ENCODE data around the gene CDC16. TPM values are rescaled to one million over a fixed set of nuclear protein-coding genes. Genes with fewer than 3 reads are reported as not detected.

The CDC16 gene
- total and polyA plus RNA-seq, 2 donors (not counting 1 experiment from before 2014, with no cell fraction given) = 94.8 to 127 TPM

DNA sequence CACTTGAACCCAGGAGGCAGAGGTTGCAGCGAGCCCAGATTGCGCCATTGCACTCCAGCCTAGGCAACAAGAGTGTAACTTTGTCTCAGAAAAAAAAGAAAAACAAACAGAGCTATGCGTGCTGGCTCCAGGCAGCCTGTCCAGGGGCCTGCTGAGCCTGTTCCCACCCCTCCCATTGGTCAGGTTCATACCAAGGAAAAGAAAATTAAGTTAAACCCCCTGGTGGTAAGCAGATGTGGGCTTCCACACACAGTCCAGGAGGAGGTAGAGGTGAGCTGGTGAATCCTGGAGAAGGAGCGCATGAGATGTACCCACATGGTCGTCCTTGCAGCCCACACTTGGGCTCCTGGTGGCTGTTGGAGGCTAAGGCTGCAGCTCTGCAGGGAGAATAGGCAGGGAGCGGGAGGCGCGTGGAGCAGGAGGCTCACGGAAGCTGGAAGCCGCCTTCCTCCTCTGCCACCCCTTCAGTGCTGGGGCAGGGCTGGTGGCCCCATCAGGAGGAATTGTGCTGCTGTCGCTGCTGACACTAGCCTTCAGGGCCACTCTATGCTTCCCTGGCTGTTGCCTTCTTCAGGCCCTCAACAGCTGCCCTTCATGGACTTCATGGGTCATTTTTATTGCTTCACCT lies 69.1 kb downstream of the CDC16 start:
- Mint-ChIP-seq H3K27ac (no peak overlapping the region), H3K9me3 (ENCODE audit: insufficient read depth) (no peaks in the 10 kb centered on the region), H3K27me3 (no peaks in the 10 kb centered on the region), H3K4me3 (no peak overlapping the region), H3K4me1 (no peaks in the 10 kb centered on the region)
- Histone ChIP-seq H4K20me1 (ENCODE audit: control insufficient read depth, insufficient read depth, low read length, poor library complexity, severe bottlenecking) (no peaks in the 10 kb centered on the region), H3K4me1 (ENCODE audit: control insufficient read depth in 2 of 2, insufficient read depth in 2 of 2, low read length in 2 of 2) (no peaks in the 10 kb centered on the region), H2AFZ (ENCODE audit: insufficient read depth, low read depth, low read length, poor library complexity, severe bottlenecking) (no peak overlapping the region), H3K27me3 (replicated peaks in 1 of 4; ENCODE audit: control extremely low read depth in 1 of 4, control insufficient read depth in 3 of 4, insufficient read depth in 4 of 4, low read length in 3 of 4) (no peaks in the 10 kb centered on the region), H3K9me3 (ENCODE audit: control extremely low read depth in 1 of 3, control insufficient read depth in 2 of 3, insufficient read depth in 1 of 3, low read length in 2 of 3) (no peaks in the 10 kb centered on the region), H3K79me2 (ENCODE audit: control insufficient read depth, insufficient read depth, low read length) (no peaks in the 10 kb centered on the region), H3K27ac (ENCODE audit: low read length in 2 of 2) (no peak overlapping the region), H3K4me3 (ENCODE audit: control extremely low read depth in 1 of 5, extremely low read depth in 1 of 5, insufficient read depth in 1 of 5, low read depth in 2 of 5, low read length in 4 of 5) (no peak overlapping the region), H3K9ac (ENCODE audit: low read length) (no peak overlapping the region), H3K4me2 (replicated peaks; ENCODE audit: low read depth, low read length, poor library complexity, severe bottlenecking) (no peak overlapping the region), H3K36me3 (replicated peaks in 1 of 2; ENCODE audit: control extremely low read depth in 1 of 2, control insufficient read depth in 1 of 2, extremely low read depth in 1 of 2, insufficient read depth in 2 of 2, low read length in 1 of 2) (peaks cover 0 to 58% of the 10 kb centered on the region in 2 experiments)
- POLR2A ChIA-PET = no interaction called here
- intact Hi-C loops (cut with micrococcal nuclease) = no loop called here
- DNase-seq (no peak), ATAC-seq (ENCODE audit: low read depth) (no peak)
- CTCF ChIA-PET = interaction anchor here (1.0 kb wide), 1 partner anchor 9 kb away, joined by 4 read pairs; no protein-coding TSS in a partner anchor
- WGBS (ENCODE audit: insufficient coverage) = over 99% methylated on average over 9 of the region's 11 CpGs
- TF ChIP-seq, protein P1, sequence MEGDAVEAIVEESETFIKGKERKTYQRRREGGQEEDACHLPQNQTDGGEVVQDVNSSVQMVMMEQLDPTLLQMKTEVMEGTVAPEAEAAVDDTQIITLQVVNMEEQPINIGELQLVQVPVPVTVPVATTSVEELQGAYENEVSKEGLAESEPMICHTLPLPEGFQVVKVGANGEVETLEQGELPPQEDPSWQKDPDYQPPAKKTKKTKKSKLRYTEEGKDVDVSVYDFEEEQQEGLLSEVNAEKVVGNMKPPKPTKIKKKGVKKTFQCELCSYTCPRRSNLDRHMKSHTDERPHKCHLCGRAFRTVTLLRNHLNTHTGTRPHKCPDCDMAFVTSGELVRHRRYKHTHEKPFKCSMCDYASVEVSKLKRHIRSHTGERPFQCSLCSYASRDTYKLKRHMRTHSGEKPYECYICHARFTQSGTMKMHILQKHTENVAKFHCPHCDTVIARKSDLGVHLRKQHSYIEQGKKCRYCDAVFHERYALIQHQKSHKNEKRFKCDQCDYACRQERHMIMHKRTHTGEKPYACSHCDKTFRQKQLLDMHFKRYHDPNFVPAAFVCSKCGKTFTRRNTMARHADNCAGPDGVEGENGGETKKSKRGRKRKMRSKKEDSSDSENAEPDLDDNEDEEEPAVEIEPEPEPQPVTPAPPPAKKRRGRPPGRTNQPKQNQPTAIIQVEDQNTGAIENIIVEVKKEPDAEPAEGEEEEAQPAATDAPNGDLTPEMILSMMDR (IDR thresholded peaks at IDR 0.05) = no peak
- no peak for TF ChIP-seq EZH2 (IDR thresholded peaks at IDR 0.05; ENCODE audit: borderline replicate concordance, insufficient read depth, low read depth, low read length, poor library complexity, severe bottlenecking)

- no peak overlapping the region for H3K4me3 Mint-ChIP-seq
- no peaks in the 10 kb centered on the region for H4K20me1 ChIP-seq (ENCODE audit: control insufficient read depth, insufficient read depth, low read length, poor library complexity, severe bottlenecking)
- no peaks in the 10 kb centered on the region for H3K4me1 Mint-ChIP-seq
- POLR2A ChIA-PET = no interaction called here
- peaks cover 0 to 52% of the 10 kb centered on the region in 2 experiments for H3K36me3 ChIP-seq (replicated peaks in 1 of 2; ENCODE audit: control extremely low read depth in 1 of 2, control insufficient read depth in 1 of 2, extremely low read depth in 1 of 2, insufficient read depth in 2 of 2, low read length in 1 of 2)
- no peaks in the 10 kb centered on the region for H3K4me1 ChIP-seq (ENCODE audit: control insufficient read depth in 2 of 2, insufficient read depth in 2 of 2, low read length in 2 of 2)
- no peaks in the 10 kb centered on the region for H3K27me3 ChIP-seq (replicated peaks in 1 of 4; ENCODE audit: control extremely low read depth in 1 of 4, control insufficient read depth in 3 of 4, insufficient read depth in 4 of 4, low read length in 3 of 4)
- intact Hi-C loops (cut with micrococcal nuclease) = no loop called here
- H2AFZ ChIP-seq (ENCODE audit: insufficient read depth, low read depth, low read length, poor library complexity, severe bottlenecking) = no peak overlapping the region
- H3K79me2 ChIP-seq (ENCODE audit: control insufficient read depth, insufficient read depth, low read length) = no peaks in the 10 kb centered on the region
- DNase-seq (no peak), ATAC-seq (ENCODE audit: low read depth) (no peak)
- CTCF ChIA-PET = no interaction called here
- H3K27ac ChIP-seq (ENCODE audit: low read length in 2 of 2) = no peak overlapping the region
- H3K4me3 ChIP-seq (ENCODE audit: control extremely low read depth in 1 of 5, extremely low read depth in 1 of 5, insufficient read depth in 1 of 5, low read depth in 2 of 5, low read length in 4 of 5) = no peak overlapping the region
- H3K9me3 ChIP-seq (ENCODE audit: control extremely low read depth in 1 of 3, control insufficient read depth in 2 of 3, insufficient read depth in 1 of 3, low read length in 2 of 3) = no peaks in the 10 kb centered on the region
- WGBS (ENCODE audit: insufficient coverage) = 100% methylated on average over 6 of the region's 13 CpGs
- TF ChIP-seq, protein P1 (IDR thresholded peaks at IDR 0.05) = no peak
- no peak for TF ChIP-seq EZH2 (IDR thresholded peaks at IDR 0.05; ENCODE audit: borderline replicate concordance, insufficient read depth, low read depth, low read length, poor library complexity, severe bottlenecking)
- H3K9ac ChIP-seq (ENCODE audit: low read length) = no peak overlapping the region
- no peak overlapping the region for H3K4me2 ChIP-seq (replicated peaks; ENCODE audit: low read depth, low read length, poor library complexity, severe bottlenecking)
- no peak overlapping the region for H3K27ac Mint-ChIP-seq
- H3K27me3 Mint-ChIP-seq = no peaks in the 10 kb centered on the region
- H3K9me3 Mint-ChIP-seq (ENCODE audit: insufficient read depth) = no peaks in the 10 kb centered on the region
Observed at GRCh38 chr13:114304346-114305034, 69.8 kb downstream of the CDC16 start.

Data from B cell (primary cell).